GM19463 (cell line): ENCODE measurements around the gene MECP2.

ENCODE experiments used
- ATAC-seq: cut with Tn5 transposase; IDR thresholded peaks from one replicate; pipeline ENCODE4 v1.9.1; 2021; ENCODE audit warnings: mild to moderate bottlenecking, moderate library complexity; ENCODE audit not compliant: unreplicated experiment

MECP2 gene

GRCh38 chrX:153972368-153973126 lies 125.0 kb downstream of the MECP2 start, which contains the start of gene TMEM187:
Gene TMEM187, plus strand, starts transcription at chrX:153972754. Its CDS starts 9,309 bp downstream, at chrX:153982063.
- peak; percentile 55 for ATAC-seq
